ENCODE results near the gene CDK3. TPM values are rescaled to one million over a fixed set of nuclear protein-coding genes. Genes with fewer than 3 reads are reported as not detected.

CDK3 gene
- total RNA-seq, 2 experiments from 2014 or later: 7.3 to 12.8 TPM

DNA sequence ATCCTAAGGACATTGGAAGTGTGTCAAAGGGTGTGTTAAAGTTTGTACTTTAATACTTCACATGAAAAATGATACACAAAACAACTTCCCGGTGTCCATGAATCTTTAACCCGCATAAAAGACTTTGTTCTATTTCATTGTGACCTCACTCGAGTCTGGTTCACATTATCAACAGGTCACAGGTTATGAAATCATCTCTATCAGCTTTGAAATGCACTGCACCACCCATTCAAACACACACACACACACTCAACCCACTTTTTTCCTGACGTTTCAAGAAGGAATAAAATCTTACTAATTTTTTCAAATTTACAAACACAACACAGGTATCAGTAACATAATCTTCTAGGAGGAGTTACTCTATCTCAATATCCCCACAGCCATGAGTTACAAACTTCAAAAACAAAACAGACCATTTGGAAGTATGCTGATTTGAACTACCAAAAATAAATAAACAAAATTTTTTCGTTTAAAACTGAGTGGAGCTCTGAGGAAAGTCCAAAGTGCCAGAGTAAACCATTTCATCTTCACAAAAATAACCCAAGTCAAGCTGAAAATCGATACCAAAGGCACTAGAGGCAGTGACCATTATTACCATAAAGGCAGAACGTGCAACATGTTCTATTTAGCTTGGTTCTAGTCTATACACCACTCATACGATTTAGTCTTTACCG is 24.3 kb upstream of the CDK3 start:
- Histone ChIP-seq H3K27ac (ENCODE audit: low read depth, low read length, poor library complexity, severe bottlenecking) (no peak overlapping the region), H3K4me3 (ENCODE audit: low read depth, low read length, poor library complexity, severe bottlenecking) (no peak overlapping the region), H4K20me1 (ENCODE audit: insufficient read depth, low read length) (no peaks in the 10 kb centered on the region), H2AFZ (ENCODE audit: low read length) (no peak overlapping the region), H3K9me3 (ENCODE audit: low read length) (no peaks in the 10 kb centered on the region), H3K4me2 (ENCODE audit: low read length) (peak overlapping the region; percentile 9; the same call in 1 of the 2 replicates), H3K9me2 (ENCODE audit: insufficient read depth, low read length) (no peaks in the 10 kb centered on the region), H3K4me1 (ENCODE audit: insufficient read depth, low read length, poor library complexity, severe bottlenecking) (peaks cover 34% of the 10 kb centered on the region), H3K36me3 (ENCODE audit: insufficient read depth, low read length) (peaks cover 6% of the 10 kb centered on the region; the same call in 1 of the 2 replicates), H3K79me2 (ENCODE audit: insufficient read depth, low read depth, low read length) (peaks cover 24% of the 10 kb centered on the region; the same call in 1 of the 2 replicates)
- no peak for DNase-seq (ENCODE audit: low spot score)
- ChIA-PET POLR2A (interaction anchor here (0.7 kb wide), 1 partner anchor 15 kb away, joined by 3 read pairs; no protein-coding TSS in a partner anchor), CTCF (ENCODE audit: unreplicated experiment) (no interaction called here)
- TF ChIP-seq, protein P1, sequence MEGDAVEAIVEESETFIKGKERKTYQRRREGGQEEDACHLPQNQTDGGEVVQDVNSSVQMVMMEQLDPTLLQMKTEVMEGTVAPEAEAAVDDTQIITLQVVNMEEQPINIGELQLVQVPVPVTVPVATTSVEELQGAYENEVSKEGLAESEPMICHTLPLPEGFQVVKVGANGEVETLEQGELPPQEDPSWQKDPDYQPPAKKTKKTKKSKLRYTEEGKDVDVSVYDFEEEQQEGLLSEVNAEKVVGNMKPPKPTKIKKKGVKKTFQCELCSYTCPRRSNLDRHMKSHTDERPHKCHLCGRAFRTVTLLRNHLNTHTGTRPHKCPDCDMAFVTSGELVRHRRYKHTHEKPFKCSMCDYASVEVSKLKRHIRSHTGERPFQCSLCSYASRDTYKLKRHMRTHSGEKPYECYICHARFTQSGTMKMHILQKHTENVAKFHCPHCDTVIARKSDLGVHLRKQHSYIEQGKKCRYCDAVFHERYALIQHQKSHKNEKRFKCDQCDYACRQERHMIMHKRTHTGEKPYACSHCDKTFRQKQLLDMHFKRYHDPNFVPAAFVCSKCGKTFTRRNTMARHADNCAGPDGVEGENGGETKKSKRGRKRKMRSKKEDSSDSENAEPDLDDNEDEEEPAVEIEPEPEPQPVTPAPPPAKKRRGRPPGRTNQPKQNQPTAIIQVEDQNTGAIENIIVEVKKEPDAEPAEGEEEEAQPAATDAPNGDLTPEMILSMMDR (conservative IDR thresholded peaks at IDR 0.05; ENCODE audit: low read length): no peak
- TF ChIP-seq EZH2phosphoT487 (IDR thresholded peaks at IDR 0.05; ENCODE audit: borderline replicate concordance, low read depth, low read length): no peak
- intact Hi-C loops (cut with micrococcal nuclease; ENCODE audit: unreplicated experiment): loop anchor here (10.0 kb wide), 1 partner anchor 192 kb away; the partner anchor contains the start of gene UNK
- TSS peak; percentile 53 for BruUV-seq (replicated peaks)

DNA sequence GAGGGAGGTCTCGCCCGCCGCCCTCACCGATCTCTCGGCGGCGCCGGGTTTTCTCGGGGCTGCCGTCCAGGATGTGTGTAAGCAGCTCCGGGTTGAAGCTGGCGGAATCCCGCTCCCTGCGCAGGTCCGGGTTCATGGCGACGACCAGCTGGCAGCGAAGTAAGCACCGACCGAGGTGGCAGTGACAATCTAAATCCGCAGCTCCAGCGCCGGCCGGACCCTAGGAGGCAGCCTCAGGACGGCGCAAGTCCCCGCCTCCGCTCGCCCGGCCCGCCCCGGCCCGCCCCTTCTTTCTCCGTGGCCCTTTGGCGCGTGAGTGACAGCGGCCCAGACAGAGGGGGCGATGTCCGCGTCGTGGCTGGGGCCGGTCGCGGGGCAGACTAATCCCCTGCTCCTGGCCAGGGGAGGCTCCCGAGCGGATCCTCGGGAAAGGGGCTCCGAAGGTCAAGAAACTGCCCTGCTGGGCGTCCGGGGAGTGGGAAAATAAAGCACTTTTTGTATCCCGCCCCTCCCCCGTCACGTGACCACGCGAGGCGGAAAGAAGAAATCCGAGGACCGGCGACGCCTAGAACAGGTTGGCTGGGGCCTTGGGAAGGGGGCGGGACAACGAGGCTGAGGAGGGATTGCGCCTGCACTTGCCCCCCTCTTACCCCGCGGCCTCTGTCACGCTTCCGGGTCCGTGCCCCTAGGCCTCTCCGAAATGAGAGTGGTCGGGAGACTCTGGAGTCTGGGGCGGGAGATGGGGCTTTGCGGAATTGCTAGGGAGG is 21.5 kb upstream of the CDK3 start, which contains the start of the genes ACOX1 and TEN1:
TSS of gene ACOX1 (minus strand) at position 229 of the 767 bp plus-strand sequence. CDS start at position 136, 93 bp downstream.
TSS of gene TEN1 (plus strand) at position 303 of the 767 bp plus-strand sequence. CDS start 6,953 bp downstream, outside the sequence.
- peak within 1 kb of the TSS; percentile 62 for H2AFZ ChIP-seq (ENCODE audit: low read length)
- H3K4me2 ChIP-seq (ENCODE audit: low read length): peak within 1 kb of the TSS; percentile 86
- no peaks in the 10 kb centered on the region for H4K20me1 ChIP-seq (ENCODE audit: insufficient read depth, low read length)
- DNase-seq (ENCODE audit: low spot score): peak; percentile 99
- ChIA-PET CTCF (ENCODE audit: unreplicated experiment) (interaction anchor here (0.6 kb wide), 1 partner anchor 286 kb away, joined by 3 read pairs; the partner anchor contains the start of gene UBALD2), POLR2A (interaction anchor here (0.6 to 1.2 kb wide), 5 partner anchors 13 to 284 kb away, joined by 3 to 8 read pairs (median 3); no protein-coding TSS in a partner anchor)
- intact Hi-C loops (cut with micrococcal nuclease; ENCODE audit: unreplicated experiment): loop anchor here (1.0 to 10.0 kb wide), 5 partner anchors 70 to 194 kb away; partner anchors contain the start of genes MRPL38, SRP68 and UNK
- H3K9me2 ChIP-seq (ENCODE audit: insufficient read depth, low read length): no peaks in the 10 kb centered on the region
- H3K27ac ChIP-seq (ENCODE audit: low read depth, low read length, poor library complexity, severe bottlenecking): peak within 1 kb of the TSS; percentile 69
- BruUV-seq (replicated peaks): no TSS peak
- no peaks in the 10 kb centered on the region for H3K9me3 ChIP-seq (ENCODE audit: low read length)
- H3K4me3 ChIP-seq (ENCODE audit: low read depth, low read length, poor library complexity, severe bottlenecking): peak within 1 kb of the TSS; percentile 79
- peaks cover 52% of the 10 kb centered on the region for H3K4me1 ChIP-seq (ENCODE audit: insufficient read depth, low read length, poor library complexity, severe bottlenecking)
- H3K79me2 ChIP-seq (ENCODE audit: insufficient read depth, low read depth, low read length): peaks cover 24% of the 10 kb centered on the region; the same call in 1 of the 2 replicates
- no peaks in the 10 kb centered on the region for H3K36me3 ChIP-seq (ENCODE audit: insufficient read depth, low read length)
- TF ChIP-seq, protein P1 (conservative IDR thresholded peaks at IDR 0.05; ENCODE audit: low read length): peak; percentile 66
- TF ChIP-seq EZH2phosphoT487 (IDR thresholded peaks at IDR 0.05; ENCODE audit: borderline replicate concordance, low read depth, low read length): no peak
